GM23248 (cell line): ENCODE data around the gene QSOX1.

Experiments used
- EZH2 ChIP-seq: fragments of 200-600 bp; sonication (generic); IDR thresholded peaks from 2 replicates; pipeline ENCODE4 v1.6.1; 2018; ENCODE audit warnings: antibody characterized with exemption, mild to moderate bottlenecking; ENCODE audit not compliant: insufficient read depth, poor library complexity, severe bottlenecking
- EZH2phosphoT487 ChIP-seq: fragments of 200-600 bp; sonication (generic); IDR thresholded peaks from 2 replicates; pipeline ENCODE4 v1.6.1; 2018; ENCODE audit warnings: antibody characterized with exemption, moderate library complexity, mild to moderate bottlenecking, low read depth; ENCODE audit not compliant: insufficient read depth

DNA sequence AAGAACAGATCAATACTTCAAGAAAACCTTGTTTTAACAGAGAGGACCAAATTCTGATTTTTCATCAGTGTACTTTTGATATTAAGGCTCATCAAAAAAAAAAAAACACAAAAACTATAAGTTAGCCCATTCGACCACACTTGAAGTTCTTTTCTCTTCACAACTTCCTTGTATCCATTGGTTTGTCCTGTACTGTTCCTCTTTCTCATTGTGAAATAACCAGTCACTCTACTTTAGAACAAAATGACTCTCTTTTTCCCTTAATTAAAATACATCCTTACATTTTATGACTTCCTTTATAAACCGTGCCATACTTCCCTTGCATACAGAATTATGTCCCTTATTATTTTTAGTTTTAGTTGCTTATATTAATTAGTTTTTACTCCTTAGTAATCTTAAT lies 8.4 kb downstream of the QSOX1 start:
- TF ChIP-seq EZH2 (no peak), EZH2phosphoT487 (no peak)
